Suprapubic skin (tissue), 3 donors: ENCODE results near the gene DIAPH3.

Experiments used
- CTCF ChIP-seq, 2 donors: fragments of 200-600 bp in 1 of 2; fragments of 450-650 bp in 1 of 2; sonication (generic) in 1 of 2; IDR thresholded peaks; one replicate each; pipeline ENCODE4 v1.5.1; 2016 to 2019; ENCODE audit warnings: antibody characterized with exemption in 2 of 2, mild to moderate bottlenecking in 1 of 2, moderate library complexity in 1 of 2
- POLR2A ChIP-seq, 2 donors: fragments of 450-650 bp; IDR thresholded peaks; one replicate each; pipeline ENCODE4 v1.6.1; 2017; ENCODE audit warnings: antibody characterized with exemption in 2 of 2, mild to moderate bottlenecking in 2 of 2, moderate library complexity in 2 of 2

- TF ChIP-seq CTCF (IDR thresholded peaks at IDR 0.05) = no peak
- no peak for TF ChIP-seq POLR2A (IDR thresholded peaks at IDR 0.05)
These were observed 25.1 kb downstream of the DIAPH3 start for GRCh38 chr13:60138674-60139073.
